ENCODE results near the gene TMEM141.

TMEM141 gene

DNA sequence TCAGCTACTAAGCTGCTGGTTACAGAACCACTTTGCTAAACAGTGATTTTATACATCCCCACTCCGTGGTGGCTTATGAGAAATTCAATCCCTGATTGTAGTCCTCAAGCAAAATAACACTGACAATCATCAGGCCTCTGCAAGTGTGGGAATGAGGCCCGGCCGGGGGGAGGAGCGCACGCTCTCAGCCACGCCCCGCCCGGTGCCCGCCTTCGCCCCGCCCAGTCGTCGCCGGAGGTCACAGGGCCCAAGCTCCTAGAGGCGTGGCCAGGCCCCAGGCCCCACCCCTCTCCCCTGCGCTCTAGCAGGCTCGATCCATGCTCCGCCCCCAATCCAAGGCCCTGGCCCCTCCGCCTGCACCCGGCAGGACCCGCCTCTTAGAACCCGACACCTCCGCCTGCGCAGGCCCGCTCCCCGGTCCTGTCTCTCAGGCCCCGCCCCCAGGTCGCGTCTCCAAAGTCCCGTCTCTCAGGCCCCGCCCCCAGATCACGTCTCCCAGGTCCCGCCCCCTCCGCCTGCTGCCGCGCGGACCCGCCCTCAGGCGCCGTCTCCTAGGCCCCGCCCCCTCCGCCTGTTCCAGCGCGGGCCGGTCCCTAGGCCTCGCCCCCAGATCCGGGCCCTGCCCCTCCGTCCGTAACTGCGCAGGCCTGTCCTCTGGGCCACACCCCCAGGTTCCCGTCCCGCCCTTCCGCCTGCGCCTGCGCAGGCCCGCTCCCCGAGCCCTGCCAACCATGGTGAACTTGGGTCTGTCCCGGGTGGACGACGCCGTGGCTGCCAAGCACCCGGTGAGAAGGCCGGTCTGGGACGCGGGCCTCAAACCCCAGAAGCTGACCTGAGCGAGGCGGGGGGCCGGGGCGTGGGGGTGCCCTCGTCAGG, at the start of gene TMEM141:
TMEM141 (plus strand) TSS at position 705 of the 876 bp plus-strand sequence; CDS start at position 732, 27 bp downstream.
- peak; percentile 96 for DNase-seq

DNA sequence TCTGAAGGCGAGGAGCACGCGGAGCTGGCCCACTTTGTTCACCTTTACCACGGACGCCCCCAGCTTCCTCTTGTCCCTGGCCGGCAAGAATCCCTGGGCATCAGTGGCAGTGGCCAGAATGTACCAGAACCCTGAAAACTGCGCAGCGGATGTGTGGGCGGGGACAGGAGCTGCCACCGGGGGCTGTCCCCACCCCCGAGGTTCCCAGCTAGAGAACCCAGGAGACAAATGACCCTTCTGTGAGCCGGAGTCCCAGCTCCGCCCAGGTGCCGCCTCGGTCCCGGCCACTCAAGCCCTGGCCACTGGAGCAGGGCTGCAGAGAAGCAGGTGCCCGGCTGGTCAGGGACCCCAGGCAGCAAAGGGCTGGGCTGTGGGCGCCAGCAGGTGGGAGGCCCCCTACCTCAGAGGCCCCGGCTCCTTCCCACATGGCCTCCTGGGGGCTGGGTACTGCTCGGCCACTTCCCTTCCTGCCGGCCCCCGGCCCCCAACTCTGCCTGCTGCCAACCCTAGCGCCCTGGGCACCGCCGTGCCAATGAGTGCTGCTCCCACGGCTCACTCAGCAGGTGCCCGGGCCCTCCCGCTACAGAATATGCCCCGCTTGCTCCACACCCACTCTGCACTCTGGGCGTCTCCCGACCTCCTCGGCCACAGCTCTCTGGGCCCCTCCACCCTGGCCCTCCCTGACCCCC, 49.1 kb upstream of the TMEM141 start:
- DNase-seq = no peak

DNA sequence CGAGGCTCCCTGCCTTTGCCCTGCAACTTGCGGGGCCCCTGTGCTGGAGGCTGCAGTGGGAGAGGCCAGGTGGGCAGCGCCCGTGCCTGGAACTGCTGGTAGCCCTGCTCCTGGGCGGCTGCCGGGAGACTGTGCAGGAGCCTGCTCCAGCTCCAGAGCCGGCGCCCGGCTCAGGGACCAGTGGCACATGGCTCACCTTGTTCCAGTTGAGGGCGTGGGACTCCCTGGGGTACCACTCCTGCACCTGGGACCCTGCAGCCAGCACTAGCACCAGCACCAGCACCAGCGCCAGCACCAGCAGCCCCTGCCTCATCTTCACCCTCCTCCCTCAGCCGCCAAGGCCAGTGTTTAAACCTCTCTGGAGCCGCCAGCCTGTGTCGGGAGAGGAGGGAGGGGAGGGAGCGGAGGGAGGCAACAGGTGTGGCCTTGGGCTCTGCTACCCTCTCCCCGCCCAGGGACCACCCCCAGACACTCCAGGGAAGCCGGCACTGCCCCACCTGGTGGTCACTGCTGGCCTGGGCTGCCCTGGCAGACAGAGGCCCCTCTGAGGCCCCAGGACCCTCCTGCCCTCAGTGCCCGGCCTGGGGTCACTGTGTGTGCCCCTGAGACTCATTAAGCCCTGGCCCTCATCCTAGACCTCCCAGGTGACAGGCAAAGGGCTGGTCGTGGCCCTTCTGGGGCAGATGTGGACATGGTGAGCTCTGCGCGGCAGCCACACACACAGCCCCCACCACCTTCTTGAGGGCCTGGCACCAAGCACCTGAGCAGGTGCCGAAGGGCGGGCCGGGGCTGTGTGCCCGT, 48.4 kb upstream of the TMEM141 start, which contains the start of gene LCN10:
LCN10 (minus strand) TSS at position 350 of the 801 bp plus-strand sequence; CDS start at position 313, 37 bp downstream.
- no peak for DNase-seq

DNA sequence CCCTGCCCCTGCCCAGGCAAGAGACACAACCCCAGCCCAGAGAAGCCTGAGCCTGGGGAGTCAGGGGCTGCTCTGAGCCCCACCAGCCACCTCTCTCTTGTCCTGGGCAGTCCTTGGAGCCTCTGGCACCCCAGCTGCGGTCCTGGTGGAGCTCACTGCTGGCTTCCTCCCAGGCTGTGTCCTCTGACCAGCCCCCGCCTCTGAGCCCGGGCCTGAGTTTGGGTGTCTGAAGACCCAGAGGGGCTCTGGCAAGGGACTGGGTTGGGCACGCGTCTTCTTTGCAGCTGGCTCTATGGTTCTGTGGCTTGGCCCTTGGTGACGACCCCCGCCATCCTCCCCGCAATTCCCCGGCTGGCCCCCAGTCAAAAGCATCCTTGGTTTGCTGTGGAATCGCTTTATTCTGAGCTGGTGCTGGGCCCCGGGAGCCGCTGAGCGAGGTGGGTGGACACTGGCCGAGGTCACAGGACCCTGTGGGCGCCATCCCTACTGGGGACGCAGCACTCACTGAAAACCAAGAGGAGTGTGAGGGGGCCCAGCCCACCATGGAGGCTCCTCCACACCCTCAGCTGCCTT, 47.4 kb upstream of the TMEM141 start:
- no peak for DNase-seq

DNA sequence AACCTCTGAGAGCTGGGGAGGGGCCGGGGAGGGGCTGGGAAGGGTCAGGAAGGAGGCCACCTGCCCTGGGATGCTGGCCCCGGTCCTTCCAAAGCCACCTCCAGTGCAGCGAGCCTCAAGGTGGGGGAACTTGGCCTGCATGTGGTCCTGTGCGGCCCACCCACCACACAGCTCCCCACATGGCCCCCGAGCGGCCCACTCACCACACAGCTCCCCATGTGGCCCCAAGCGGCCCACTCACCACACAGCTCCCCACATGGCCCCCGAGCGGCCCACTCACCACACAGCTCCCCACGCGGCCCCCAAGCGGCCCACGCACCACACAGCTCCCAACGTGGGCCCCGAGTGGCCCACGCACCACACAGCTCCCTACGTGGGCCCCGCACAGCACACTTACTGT, 46.4 kb upstream of the TMEM141 start:
- DNase-seq = no peak

DNA sequence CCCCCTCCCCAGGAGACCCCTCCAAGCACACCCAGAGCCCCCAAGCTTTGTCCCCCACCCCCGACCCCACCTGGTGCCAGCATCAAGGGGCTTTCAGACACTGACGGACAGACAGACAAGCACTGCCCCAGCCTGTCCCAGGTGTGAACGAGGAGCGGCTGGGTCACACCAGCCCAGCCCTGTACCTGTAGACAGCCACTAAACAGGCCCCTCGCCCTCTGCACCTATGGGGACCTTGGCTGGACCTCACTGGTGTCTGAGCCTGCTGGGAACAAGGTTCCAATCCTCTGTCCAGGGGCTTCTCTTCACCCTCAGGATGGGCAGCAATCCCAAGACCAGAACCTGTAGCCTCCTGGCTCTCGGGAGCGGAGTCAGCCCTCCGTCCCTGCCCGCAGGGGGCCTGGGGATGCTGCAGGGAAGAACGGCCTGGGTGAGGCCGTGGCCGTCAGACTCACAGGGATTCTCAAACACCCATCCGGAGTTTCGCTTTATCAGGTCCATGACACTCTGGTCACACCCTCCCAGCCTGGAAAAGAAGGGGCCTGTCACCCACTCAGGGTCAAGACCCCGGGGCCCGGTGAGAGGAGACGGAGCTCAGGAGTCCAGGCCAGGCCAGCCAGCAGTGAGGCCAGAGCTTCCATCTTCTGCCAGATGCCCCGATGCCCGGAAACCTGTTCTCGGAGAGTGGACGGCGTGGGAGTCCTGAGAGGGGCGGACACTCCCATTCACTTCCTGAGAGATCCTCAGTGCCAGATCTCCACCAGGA, 45.6 kb upstream of the TMEM141 start:
- no peak for DNase-seq

DNA sequence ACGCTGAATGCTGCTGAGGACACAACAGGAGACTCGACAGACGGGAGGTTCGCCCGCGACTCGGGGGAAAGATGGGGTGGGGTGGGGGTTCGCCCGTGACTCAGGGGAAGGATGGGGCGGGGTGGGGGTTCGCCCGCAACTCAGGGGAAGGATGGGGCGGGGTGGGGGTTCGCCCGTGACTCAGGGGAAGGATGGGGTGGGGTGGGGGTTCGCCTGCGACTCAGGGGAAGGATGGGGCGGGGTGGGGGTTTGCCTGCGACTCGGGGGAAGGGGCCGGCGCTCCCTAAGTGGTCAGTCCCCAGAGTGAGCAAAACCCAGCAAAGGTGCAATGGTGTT, 45.0 kb upstream of the TMEM141 start:
- DNase-seq = no peak

DNA sequence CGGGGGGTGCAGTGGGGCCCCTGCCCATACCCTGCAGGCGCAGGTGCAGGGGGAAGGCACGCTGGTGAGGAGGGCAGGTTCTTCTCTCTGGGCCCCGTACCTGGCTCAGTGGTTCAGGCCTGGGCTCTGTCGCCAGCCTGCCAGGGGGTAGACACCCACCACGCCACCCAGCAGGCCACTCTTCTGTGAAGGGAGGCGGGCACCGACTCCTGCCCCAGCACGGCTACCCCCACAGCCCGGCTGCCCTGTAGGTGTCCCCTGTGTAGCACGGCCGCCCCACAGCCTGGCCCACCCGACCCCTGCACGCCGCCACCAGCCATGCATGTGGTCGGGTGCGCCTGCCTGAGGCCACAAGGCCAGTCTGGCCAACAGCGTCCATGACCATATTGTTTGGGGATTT, 44.5 kb upstream of the TMEM141 start:
- no peak for DNase-seq

DNA sequence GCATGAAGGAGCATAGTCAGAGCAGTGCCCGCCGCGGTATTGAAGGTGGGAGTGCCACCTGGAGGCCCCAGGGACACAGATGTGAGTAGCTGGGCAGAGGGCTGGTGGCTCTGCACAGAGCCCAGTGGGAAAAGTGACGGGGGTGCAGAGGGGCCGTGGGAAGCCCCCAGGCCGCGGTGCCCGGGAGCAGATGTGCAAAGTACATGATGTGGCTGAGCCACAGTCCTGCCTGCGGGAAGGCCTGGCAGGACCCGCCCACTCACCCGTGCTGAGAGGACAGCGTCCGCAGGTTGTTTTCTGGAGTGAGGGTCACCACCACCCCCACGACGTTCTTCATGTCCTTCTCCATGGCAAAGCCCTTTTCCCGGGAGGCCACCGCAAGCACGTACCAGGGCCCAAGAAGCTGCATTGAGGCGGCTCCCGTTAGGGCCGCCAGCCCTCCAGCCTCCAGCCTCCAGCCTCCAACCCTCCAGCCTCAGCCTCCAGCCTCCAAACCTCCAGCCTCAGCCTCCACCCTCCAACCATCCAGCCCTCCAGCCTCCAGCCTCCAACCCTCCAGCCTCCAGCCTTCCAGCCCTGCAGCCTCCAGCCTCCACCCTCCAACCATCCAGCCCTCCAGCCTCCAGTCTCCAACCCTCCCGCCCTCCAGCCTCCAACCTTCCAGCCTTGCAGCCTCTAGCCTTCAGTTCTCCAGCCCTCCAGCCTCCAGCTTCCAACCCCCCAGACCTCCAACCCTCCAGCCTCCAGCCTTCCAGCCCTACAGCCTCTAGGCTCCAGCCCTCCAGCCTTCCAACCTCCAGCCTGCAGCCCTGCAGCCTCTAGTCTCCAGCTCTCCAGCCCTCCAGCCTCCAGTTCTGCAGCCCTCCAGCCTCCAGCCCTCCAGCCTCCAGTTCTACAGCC, 43.7 kb upstream of the TMEM141 start:
- no peak for DNase-seq

DNA sequence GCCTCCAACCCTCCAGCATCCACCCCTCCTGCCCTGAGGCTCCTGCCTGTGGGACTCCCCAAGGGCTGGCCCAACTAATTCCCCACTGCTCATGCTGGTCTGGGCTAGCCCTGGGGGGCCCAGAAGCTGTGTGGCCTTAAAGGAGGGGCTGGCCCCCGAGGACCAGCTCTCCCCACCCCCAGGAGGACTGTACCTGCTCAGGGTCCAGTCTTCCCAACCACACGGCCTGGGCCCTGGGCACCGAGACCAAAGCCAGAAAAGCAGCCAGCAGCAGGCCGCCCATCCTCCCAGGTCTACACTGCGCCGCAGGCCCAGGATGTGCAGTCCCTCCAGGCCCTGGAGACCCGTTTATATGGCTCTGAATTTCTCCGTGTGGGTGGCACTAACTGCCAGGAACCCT, 42.9 kb upstream of the TMEM141 start, which contains the start of gene LCN6:
LCN6 (minus strand) TSS at position 325 of the 400 bp plus-strand sequence; CDS start at position 283, 42 bp downstream.
- no peak for DNase-seq

DNA sequence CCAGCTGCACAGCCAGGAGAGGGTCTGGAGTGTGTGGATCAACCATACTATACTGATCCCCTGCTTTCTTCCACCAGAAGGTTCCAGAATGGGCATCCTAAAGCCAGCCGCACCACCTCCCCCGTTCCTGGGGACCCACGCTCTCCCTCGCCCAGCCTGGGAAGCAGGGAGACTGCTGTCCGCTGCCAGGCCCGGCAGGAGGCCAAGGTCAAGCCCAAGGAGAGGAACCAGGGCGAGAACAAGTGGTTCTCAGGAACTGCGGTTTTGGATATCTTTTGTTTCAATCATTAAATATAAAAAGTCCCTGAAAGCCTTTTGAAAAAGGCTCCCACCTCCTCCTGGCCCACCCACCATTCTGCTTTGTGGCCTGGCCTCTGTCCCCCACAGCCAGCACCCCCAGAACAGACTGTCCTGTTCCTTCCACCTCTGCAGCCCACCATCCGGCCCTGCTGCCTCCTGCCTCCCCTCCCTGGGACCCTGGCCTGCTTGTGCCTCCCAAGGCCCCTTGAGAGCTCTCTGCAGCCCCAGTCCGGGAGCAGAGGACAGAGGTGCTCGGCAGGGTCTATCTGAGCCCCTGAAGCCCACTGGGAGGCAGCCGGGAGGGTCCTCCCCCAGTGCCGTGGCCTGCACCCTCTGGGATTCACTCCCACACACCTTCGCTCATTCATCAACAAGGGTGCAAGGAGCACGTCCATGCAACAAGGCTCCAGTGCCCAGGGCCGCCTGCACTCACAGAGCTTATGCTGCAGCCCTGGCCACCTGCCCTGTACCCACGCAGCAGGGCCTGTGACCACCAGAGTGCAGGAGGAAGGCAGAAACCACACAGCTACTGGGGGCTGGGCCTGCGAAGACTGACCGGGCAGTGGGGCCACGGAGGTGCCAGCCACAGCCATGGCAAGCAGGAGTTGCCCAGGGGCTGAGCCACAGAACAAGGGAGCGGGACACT, 42.2 kb upstream of the TMEM141 start:
- DNase-seq = no peak

DNA sequence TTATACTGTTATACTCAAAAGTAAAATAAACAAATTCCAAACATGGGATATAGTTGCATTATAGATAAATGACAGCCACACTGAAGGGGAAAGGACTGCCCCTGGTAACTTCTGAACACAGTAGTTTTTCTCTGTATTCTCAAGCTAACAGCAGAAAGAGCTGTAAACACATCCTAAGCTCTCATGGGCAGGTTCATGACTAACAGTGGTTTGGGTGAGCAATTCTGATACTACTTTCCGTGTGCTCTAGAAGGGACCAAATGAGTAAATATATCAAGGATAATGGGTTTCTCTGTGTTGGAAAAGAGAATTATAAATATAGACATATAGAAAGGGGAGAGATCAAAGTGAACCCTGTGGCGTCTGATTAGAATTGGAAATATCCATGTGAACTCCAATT, 40.6 kb upstream of the TMEM141 start:
- no peak for DNase-seq

DNA sequence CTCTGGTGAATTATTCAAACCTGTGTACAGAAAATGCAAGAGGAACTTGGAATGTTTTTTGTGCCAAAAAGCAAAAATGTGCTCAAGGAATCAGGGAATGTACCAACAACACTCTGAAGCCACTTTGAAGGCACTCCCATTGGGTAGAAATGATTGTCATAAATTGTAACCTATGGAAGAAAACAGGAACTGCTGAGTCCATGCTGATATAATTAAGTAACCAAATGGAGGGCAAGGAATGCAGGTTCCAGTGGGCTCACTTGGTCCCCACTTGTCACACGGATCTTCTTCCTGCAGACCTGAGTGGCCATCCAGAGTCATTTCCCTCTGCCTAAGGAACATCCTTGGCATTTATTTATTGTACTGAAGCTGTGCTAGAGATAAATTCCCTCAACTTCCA, 39.9 kb upstream of the TMEM141 start:
- DNase-seq = no peak

DNA sequence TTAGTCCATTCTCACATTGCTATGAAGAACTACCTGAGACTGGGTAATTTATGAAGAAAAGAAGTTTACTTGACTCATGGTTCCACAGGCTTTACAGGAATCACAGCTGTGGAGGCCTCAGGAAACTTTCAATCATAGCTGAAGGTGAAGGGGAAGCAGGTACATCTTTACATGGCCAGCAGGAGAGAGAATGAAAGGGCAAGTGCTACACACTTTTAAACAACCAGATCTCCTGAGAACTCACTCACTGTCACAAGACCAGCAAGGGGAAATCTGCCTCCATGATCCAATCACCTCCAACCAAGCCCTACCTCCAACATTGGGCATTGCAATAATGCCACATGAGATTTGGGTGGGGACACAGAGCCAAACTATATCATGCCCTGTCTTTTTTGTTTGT, 39.3 kb upstream of the TMEM141 start:
- DNase-seq = no peak

DNA sequence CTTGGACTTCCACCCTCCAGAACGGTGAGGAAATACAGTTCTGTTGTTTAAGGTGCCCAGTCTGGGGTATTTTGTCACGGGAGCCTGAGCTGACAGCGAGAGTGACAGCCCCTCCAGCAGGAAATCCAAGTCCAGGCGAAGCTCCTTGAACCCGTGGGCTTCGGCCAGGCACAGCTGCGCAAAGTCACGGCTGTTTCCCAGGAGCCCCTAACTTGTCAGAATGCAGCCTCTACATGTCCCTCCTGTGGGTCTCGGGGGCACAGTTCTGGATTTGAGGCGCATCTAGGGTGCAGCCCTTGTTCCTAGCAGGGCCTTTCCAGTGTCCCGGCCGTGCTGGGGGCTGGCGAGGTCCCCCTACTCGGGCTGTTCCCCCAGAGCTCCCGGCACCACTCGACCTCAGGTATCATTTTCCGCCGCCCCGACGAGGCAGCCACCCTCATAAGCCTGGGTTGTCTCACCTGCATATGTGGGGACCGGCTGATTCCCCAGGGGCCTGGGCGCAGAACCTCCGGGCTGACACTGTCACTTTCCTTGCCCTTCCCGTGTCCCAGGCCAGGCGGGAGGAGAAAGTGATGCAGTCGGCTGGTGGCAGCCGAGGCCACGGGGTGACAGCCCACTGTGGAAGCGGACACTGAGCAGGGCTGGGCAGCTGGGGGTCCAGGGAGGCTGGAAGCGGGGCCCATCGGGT, 37.6 kb upstream of the TMEM141 start:
- DNase-seq = no peak

DNA sequence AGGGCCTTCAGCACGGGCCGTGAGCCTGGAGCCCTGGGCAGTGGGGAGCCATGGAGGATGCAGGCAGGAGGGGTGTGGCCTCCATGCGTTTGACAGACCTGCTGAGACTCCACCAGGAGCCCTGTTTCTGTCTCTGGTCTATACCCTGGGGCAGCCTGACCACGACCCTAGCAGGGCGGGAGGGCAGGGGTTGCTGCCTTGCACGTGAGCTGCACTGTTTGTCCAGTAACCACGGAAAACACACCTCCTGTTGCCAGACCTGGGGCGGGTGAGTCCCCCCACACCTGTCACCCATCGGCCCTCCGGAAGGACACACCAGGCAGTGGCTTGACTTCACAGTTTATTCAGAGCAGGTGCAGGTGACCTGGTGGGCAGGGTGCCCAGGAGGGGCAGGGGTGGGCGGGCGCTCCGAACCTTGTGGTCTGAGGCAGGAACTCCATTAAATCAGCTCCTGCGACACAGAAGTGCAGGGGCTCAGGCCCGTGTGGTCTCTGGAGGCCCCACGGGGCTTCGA, 37.0 kb upstream of the TMEM141 start:
- DNase-seq = no peak

DNA sequence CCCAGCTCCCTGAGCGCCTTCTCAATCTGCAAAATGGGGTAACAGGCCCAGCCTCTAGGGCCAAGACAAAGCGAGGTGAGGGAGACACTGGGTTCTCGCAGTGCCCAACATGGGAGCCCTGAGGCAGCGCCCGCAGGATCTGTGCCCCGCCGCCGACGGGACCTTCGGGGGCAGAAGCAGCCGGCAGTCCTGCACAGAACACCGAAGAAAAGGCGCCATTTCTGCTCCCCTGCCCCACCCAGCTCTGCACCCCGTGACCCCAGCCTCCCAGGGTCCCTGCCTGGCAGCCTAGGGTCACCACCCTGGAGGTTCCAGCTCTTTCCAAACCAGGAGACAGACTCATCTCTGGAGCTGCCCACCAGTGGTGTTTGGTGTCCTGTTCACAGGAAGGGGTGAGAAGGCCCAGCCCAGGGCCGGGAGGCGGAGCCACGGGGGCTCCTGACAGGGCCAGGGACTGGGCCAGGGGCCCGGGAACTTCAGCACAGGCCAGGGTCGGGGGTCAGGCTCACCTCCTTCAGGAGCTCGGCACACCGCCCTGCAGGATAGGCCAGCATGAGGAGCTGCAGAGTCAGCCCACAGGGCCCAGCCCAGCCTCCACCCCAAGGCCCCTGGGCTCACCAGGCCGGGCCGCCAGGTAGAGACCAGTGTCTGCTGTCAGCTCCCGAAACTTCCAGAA, 36.4 kb upstream of the TMEM141 start:
- DNase-seq = no peak

Measured in retina (tissue), 1 donor.